Measurements from ENCODE around the gene GART.

GRCh38 chr21:33543505-33544129 lies 1.7 kb upstream of the GART start:
- TF ChIP-seq POLR2AphosphoS5 (IDR thresholded peaks at IDR 0.05; ENCODE audit: low read depth, low read length), result no peak
- TF ChIP-seq POLR2A (IDR thresholded peaks at IDR 0.05; ENCODE audit: low read depth, low read length), result no peak
- no peak for TF ChIP-seq TAF1 (IDR thresholded peaks at IDR 0.05; ENCODE audit: low read depth, low read length)
- no peak for TF ChIP-seq SPI1 (IDR thresholded peaks at IDR 0.05; ENCODE audit: low read depth, low read length)
- TF ChIP-seq POU2F2 (IDR thresholded peaks at IDR 0.05; ENCODE audit: low read depth, low read length), result no peak
- no peak for TF ChIP-seq PAX5 (IDR thresholded peaks at IDR 0.05; ENCODE audit: insufficient read depth, low read length, severe bottlenecking)

Data from GM12891 (cell line).